NCI-H2196 treated with DMSO at 0.1 percent for 48 hours (cell line): ENCODE measurements around the gene ULK4.

ENCODE experiments used
- DNase-seq: peaks from one replicate; lab custom pipeline; 2025; ENCODE audit not compliant: unreplicated experiment; lab: John Stamatoyannopoulos, UW

Gene ULK4

GRCh38 chr3:41202834-41203345, 759.0 kb downstream of the ULK4 start:
- no peak for DNase-seq

DNA sequence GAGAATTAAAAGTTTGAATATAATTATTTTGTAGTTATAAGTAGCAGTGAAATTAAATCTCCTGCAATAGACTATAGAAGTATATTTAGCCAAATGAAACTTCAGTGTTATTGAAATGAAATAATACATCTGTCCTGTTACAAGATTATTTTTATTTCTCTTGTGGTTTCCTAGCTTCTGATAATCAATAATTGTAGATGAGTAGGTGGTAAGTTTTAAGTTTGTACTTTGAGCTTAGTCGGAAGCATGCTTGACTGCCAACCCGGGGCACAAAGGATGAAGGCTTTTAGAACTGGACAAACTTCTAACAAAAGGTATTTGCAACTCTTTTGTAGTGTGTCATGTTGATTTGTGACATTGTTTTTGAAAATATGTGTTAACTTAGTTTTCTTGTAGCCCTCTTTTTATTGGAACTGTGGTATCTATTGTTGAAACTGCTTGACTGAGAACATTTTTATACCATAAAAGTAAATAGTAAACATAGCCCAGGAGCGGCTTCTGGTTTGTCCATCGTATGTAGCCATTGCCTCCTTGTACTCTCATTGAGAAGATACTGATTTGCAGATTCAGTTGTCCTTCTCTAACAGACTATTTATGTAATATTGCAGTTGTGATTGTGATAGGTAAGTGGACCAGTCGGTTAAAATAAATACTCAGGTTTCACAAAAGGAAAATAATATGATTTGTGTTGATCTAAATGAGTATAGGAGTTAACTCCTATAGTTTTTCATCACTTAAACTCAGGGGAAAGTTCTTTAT, 759.6 kb downstream of the ULK4 start:
- DNase-seq: no peak

GRCh38 chr3:41200669-41201021, 761.3 kb downstream of the ULK4 start:
- no peak for DNase-seq

GRCh38 chr3:41199866-41200668, 761.8 kb downstream of the ULK4 start:
- no peak for DNase-seq

GRCh38 chr3:41198950-41199865, 762.7 kb downstream of the ULK4 start, which contains the start of gene CTNNB1:
Gene CTNNB1, plus strand, starts transcription at chr3:41199505. Its CDS starts 24,564 bp downstream, at chr3:41224069.
- peak; percentile 17 for DNase-seq

- DNase-seq: no peak
Measured at GRCh38 chr3:41198526-41198925, 763.4 kb downstream of the ULK4 start.

GRCh38 chr3:41198046-41198445, 763.9 kb downstream of the ULK4 start:
- no peak for DNase-seq
